Suppressor macrophage treated with lipopolysaccharide for 4 hours (primary cell): Measurements from ENCODE around the gene A1BG.
"Not testable (repeated sequence)": the region's sequence is repeated elsewhere in the genome, so short reads cannot be mapped to it uniquely, and the experiment has no call there.

Experiments
- DNase-seq: peaks from one replicate; pipeline ENCODE4 v3.0.0-alpha.2; 2020

Gene A1BG

GRCh38 chr19:58334691-58335249 is 18.5 kb downstream of the A1BG start:
- DNase-seq = no peak

- DNase-seq = peak; percentile 19
These were observed 20.6 kb downstream of the A1BG start for GRCh38 chr19:58332697-58333096.

- no peak for DNase-seq
These were observed 22.8 kb downstream of the A1BG start for GRCh38 chr19:58330458-58330857.

- peak; percentile 35 for DNase-seq
These were observed 24.3 kb downstream of the A1BG start for GRCh38 chr19:58328999-58329398.

DNA sequence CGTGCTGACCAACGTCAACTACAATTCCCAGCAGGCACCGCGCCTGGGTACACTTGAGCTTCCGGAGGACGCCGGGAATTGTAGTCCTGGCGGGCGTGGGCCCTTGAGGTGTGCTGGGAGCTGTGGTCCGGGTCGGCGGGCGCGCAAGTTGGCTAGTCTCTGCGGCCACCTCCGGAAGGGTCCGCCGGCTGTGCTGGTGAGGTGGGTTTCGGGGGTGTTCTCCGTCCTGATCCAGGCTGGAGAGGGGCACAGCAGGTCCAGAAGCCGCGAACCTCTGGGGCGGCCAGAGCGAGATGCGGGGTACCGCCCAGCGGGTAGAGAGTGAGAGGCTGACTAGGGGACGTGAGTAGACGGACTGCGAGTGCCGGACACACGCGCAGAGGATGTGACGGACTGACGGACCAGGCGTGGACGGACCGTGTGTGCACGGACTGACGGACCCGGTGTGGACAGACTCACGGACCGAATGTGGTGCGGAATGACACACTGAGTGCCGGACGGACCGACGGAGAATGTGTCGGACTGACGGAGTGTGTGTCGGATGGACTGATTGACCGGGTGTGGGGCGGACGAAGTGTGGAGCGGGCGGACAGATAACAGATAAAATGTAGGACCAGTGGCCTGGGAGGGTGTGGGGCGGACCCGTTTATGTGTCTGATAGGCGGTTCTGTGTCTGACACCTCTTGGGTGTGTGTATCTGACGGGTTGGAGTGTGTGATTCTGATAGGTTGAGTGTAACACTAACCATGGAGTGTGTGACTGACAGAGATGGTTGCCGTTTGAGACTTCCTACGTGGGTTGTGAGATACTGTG is 26.2 kb downstream of the A1BG start, which contains the start of gene ZSCAN22:
ZSCAN22 (plus strand) TSS at position 81 of the 813 bp plus-strand sequence. CDS start 7,809 bp downstream, outside the sequence.
- peak; percentile 96 for DNase-seq

DNA sequence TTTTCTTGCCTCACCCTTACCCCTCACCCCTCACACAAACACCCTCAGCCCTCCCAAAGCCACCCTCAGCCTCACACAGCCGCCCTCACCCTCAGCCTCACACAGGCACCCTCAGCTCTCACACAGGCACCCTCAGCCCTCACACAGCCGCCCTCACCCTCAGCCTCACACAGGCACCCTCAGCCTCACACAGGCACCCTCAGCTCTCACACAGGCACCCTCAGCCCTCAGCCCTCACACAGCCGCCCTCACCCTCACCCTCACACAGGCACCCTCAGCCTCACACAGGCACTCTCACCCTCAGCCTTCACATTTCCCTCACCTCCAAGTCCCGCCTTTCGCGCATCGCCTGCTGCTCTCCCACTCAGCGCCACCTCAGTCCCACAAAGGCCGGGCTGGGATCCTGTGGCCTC is 26.8 kb downstream of the A1BG start:
- no peak for DNase-seq

DNA sequence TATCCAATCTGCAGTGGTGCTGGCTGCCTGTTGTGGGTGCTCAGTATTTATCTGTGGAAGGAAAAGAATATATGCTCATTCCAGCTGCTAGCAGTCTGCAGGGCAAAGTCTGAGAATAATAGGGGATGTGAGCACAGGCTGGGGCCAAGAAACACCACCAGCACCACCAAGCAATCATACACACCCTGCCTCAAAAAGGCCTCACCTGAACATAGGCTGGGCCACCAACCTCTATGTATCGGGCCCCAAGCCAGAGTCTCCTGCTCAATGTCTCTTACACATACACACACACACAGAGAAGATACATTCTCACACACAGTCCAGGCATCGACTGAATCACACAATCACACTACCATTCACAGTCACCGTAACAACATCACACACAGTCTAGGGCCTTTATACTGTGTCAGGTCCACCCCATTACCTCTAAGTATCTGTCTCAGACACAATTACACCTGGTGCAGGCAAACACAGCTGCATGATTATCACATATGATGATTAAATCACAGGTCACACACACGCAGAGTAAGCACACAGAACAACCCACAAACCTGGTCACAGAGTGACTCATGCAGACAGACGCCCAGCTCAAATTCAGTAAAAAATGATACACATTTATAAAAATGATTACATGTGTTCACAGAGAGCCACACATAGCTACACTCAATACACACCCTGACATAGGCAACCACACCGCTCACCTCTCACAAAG is 27.8 kb downstream of the A1BG start:
- DNase-seq = no peak

- no peak for DNase-seq
These were observed 34.1 kb downstream of the A1BG start for GRCh38 chr19:58319241-58319640.

DNA sequence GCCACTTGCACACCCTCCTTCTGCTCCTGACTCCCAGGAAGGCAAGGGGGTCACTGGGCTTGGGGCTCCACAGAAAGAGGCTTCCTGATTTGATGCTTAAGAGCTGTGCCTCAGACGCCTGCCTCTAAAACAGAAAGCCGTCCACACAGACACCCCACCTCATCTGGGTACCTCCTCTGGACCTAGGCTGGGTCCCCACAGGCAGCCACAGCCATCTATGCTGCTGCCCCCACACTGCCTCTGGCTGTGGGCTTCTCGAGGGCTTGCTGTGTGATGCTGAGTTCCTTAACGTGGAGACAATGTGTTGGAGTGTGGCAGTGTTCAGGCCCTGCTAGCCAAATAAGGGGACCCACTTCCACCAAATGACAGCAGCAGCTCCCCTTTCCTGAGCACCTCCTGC is 35.0 kb downstream of the A1BG start:
- no peak for DNase-seq

GRCh38 chr19:58317476-58318072 is 35.7 kb downstream of the A1BG start:
- peak; percentile 10 for DNase-seq

GRCh38 chr19:58315580-58315979 is 37.7 kb downstream of the A1BG start:
- DNase-seq = no peak

DNA sequence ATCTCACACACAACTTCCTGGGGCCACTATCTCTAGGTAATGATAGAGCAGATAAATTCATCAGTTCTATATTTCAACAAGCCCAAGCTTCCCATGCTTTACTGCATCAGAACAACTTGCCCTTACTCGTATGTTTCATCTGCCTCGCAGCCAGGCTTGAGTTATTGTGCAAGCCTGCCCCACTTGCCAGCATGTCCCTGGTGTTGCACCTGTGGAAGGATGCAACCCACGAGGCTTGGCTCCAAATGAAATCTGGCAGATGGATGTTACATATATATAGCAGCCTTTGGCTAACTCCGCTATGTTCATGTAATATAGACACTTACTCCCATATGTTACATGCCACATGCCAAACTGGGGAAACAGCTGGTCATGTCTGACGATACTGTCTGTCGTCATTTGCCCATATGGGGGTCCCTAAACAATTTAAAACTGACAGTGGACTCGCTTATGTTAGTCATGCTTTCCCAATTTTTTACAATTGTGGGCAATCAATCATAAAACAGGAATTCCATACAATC is 41.9 kb downstream of the A1BG start:
- DNase-seq = no peak

- not testable (repeated sequence) for DNase-seq
These were observed 42.6 kb downstream of the A1BG start for GRCh38 chr19:58310685-58311084.

DNA sequence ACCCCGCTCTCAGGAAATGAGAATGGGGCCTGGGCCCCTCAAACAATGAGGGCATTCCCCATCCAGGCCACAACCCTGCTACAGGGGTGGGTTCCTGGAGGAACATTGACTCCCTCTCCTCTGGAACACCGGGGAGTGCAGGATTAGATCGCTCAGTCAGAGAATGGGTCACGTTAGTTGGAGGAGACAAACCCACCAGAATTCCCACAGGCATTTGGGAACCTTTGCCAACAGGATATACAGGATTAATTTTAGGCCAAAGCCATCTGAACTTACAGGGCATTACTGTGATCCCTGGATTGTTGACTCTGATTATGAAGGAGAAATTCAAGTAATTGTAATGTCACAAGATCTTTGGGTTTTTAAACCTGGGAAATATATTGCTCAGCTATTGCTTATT is 45.6 kb downstream of the A1BG start:
- DNase-seq = no peak

DNA sequence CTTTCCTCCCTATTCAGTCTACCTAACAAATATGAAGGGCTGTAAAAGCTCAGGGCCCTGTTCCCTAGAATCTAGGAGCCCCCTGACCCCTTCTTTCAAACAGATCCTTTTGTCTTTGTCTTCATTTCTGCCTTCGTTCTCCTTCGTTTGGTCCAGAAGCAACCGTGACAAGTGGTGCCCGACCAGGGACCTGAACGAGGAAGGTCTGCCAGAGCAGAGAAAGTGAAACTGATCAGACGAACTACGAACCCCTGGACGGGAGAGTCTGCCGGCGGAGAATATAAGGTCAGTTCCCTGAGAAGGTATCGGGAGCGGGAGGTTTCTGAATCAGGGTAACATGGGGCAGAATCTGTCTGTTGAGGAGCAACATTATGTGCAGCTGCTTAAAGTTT is 47.4 kb downstream of the A1BG start:
- DNase-seq = peak; percentile 18

DNA sequence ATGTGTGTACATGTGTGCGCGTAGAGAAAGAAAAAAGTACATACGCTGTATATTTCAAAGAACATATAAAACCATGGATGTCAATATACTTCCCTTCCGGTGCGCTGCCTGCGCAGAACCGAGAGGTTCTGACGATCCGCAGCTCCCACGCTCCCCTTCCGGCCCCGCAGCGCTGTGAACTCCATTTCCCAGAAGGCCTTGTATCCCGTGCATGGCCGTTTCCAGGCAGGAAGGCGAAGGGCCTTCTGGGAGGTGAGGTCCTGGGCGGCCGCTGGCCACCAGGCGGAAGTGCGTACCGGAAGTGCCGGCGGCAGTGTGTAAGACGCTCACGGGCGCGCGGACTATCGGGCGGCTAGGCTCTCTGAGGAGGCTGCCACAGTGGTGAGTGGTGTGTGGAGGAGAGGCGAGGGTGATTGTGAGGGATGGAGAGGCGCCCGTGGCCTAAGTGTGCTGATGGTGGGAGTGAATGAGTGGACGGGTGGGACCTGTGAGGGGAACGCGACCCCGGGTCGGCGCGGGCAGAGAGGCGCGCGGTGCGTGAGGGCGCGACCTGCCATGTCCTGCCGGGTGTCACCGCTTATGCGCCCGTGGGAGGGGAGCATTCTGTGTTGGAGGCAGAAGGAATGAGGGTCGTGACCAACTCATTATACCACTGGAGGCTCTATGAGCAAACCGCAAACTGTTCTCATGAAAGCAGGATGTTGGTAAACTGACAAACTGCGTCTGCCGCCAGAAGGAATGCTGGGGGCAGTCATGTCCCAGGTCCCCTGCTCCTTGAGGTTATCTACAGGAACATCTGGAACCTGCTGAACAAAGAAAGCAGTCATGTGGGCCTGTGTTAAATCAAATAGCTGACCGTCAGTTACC is 48.0 kb downstream of the A1BG start, which contains the start of gene ERVK3-1:
ERVK3-1 (plus strand) TSS at position 313 of the 867 bp plus-strand sequence. CDS start 6,792 bp downstream, outside the sequence.
- peak; percentile 99 for DNase-seq

GRCh38 chr19:58304748-58305064 is 48.6 kb downstream of the A1BG start:
- DNase-seq = no peak

DNA sequence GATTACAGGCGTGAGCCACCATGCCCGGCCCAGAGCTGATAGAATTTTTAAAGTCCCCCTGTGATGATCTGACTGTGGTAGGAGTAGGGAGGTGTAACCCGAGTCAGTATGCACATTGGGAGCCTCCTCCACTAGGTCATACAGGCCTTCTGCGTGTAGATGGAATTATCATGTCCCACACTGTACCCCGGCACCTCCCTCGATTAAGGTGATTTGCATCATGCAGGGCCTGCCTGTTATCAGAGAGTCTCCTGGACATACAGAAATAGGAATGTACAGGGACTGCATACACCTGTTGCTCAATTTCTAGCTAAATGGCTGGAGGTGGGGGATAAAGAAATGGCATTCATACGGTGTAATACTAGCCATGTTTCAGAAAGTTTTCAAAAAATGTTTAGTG is 49.0 kb downstream of the A1BG start:
- DNase-seq = no peak

DNA sequence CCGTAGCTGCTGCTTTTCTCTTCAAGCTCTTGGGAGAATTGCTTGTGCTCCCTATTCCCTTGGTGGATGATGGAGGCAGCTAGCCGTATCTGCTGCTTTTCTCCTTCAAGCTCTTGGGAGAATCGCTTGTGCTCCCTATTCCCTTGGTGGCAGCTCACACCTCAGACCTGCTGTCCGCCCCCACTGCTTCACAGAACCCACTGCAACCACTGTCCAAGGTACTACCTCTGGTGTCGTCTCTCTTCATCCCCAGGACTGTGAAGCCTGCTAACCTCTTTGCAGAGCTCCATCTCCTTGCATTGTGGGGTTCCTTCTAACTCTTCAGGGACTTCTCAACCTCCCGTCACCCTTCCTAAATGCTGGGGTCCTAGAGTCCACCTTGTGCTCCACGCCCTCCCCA is 52.7 kb downstream of the A1BG start:
- DNase-seq = no peak

- no peak for DNase-seq
These were observed 57.2 kb downstream of the A1BG start for GRCh38 chr19:58296104-58296503.
